ENCODE results near the gene GRM4.

Gene GRM4

GRCh38 chr6:34157236-34157830 is 11.4 kb upstream of the GRM4 start:
- DNase-seq = no peak

DNA sequence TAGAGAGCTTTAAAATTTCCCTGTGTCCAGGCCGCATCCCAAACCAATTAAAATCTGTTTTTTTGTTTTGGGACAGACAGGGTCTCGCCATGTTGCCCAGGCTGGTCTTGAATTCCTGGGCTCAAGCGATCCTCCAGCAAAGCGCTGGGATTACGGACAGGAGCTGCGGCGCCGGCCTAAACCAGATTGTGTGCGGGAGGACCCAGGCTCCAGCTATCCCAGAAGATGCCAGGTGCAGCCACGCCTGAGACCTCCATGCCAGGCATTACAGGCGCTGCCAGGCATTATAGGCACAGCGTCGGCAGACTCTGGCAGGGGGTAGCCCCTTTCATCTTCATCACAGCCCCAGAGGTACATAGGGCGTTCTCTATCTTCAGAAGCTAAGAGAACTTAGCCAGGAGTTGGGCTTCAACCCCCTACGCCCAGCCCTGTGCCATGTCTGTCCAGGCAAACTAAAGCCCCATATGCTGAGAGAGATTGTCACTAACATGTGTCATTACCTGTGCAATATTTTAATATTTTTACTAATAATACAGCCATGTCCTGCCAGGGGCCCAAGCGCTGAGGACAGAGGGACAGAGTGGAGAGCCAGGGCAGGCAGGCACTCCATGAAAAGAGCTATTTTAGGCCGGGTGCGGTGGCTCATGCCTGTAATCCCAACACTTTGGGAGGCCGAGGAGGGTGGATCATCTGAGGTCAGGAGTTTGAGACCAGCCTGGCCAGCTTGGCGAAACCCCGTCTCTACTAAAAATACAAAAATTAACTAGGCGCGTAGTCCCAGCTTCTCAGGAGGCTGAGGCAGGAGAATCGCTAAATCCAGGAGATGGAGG is 9.8 kb upstream of the GRM4 start:
- DNase-seq = no peak

DNA sequence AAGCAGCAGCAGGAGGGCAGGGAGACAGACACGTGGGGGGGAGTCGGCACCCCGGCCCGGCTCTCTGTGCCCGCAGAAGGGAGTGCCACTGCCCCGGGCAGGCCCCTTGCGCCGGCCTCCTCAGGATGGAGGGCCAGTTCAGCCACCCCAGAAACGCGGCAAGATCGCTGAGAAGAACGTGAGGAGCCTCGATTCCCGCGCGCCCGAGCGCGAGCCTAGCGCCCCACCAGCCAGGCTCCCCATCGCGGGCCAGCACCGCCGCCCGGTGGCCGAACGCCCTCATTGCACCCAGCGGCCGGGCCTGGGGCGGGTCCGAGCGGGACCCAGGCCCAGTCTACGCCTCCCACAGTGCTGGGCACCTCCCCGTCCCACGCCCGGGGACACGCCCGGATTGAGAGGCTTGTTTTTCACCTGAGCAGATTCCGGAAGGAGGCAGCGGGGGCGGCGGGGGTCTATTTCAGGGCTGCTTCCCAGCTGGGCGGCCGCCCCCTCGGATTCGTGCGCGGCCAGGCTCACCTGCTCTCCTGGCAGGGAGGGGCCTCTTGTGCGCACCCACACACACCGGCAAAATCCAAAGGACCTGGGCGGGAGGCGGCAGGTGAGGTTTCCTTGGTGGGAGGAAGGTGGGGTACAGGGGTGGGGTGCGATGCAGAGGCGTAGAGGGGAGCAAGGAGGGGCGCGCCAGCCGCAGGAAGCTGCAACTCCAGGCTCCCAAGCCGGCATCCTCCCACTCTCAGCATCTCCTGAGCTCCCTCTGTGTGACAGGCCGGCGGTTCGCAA is 9.0 kb upstream of the GRM4 start:
- DNase-seq = peak; percentile 41

DNA sequence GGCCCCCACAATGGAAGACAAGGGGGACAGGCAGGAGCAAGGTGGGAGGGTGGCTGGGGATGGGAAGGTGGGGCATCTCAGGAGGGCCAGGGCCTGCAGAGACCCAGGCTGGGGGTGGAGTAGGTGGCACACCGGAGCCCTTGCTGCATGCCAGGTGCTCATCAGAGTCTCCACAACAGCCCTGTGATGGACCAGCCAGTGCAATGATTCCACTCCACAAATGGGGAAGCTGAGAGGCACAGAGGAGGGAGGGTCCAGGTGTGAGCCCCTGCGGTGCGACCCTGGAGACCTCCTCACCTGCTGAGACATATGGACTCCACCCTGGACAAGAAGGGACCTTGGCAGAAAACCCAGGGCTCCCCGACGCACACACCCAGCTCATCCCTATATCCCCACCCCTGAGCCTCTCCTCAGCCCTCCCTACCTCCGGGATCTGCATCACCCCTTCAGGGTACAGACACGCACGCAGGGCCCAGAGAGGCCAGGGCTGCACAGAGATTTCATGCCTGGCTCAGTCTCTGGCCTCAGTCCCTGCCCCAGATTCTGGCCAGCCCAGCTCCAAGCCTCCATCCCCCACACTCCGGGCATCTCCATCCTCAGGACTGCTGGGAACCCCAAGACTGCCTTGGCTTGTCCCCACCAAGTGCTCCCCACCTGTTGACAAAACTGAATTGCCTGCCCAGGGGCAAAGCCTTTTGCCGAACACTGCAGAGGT is 7.1 kb upstream of the GRM4 start:
- no peak for DNase-seq

DNA sequence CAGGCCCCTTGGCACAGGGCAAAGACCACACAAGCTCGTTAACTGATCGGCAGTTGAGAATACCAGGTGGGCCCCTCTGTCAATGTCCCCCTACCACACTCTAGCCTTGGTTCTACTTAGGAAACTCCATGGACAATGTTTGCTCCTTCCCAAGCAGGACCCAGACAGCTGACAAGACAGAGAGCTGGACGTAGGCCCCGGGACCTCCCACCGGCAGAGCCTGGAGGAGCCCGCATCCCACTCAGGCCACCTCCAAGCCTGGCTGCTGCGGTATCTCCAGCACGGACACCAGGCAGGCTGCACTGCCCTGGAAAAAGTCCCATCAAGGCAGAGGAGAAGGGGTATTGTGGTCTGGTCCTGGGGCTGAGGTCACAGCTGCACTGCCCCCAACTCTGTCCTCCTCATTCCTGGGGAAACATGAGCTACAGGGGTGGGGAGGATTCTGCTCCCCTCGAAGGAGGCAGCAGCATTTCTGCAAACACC is 6.2 kb upstream of the GRM4 start:
- DNase-seq = no peak

GRCh38 chr6:34151321-34152041 is 5.6 kb upstream of the GRM4 start:
- no peak for DNase-seq

GRCh38 chr6:34150766-34151165 is 4.9 kb upstream of the GRM4 start:
- no peak for DNase-seq

GRCh38 chr6:34149831-34150400 is 4.0 kb upstream of the GRM4 start:
- DNase-seq = no peak

GRCh38 chr6:34149452-34149810 is 3.5 kb upstream of the GRM4 start:
- DNase-seq = no peak

GRCh38 chr6:34148631-34149451 is 3.0 kb upstream of the GRM4 start:
- no peak for DNase-seq

DNA sequence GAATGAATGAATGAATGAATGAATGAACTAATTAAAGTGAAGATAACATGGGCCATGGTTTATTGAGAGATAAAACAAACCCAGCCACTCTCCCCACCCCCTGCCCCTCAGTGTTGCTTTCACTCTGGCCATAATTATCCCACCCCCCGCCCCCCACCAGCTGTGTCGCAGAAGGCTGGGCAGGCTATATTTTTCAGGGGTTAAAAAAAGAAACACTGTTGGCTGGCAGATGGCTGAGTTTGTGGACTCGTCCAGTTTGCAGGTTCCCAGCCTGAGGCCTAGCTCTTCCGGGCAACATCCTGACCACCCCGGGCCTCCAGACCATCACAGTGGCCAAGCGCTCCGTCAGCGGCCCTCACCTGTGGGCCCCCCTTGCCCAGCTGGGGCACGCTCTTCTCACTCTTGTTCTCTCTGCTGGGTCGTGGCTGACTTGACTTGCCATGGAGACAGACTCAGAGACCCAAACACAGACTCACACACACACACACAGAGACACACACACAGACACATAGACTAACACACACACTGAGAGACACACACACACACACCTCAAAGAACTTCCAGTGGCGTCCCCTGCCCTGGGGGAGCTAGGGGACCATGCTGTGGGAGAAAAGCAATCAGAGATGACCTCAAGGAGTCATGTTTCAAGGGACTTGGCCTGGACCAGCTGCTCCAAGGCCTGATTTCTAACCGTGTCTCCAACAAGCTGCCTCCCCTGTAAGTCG is 2.2 kb upstream of the GRM4 start:
- no peak for DNase-seq

GRCh38 chr6:34146801-34147592 is 1.1 kb upstream of the GRM4 start:
- DNase-seq = no peak

DNA sequence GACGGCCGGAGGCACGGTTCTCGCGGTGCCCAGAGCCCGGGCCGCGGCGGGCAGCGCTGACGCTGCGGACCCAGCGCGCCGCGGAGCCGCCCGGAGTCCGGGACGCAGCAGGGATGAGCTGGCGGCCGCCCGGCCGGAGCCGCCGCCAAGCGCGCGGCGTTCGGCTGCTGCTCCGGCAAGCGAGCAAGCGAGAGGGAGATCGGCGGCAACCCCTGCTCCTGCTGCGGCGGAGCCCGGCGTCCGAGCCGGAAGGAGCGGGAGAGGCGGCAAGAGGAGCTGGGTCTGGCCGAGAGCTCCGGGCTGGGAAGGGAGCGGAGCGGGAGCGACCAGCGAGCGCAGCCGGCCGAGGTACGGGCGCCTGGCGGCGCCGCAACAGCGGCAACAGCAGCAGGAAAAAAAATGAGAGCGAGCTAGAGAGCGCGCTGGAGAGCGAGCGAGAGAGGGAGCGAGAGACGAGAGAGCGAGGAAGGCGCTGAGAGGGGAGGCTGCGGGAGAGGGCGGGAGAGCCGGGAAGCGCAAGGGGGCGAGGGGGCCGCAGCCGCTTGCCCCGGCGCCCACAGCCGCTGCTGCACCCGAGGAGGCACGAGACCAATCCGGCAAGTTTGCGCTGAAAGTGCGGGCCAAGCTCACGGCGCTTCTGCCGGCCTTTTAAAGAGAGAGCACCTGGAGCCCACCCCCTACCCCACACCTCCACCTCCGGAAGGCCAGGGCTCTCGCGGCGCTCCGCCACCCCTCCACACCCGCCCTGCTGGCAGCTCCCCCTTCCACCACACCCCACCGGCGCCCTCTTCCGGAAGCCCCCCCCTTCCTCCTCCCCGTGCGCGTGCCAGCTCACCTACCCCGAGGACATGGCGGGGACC is 496 bp downstream of the GRM4 start:
- DNase-seq = peak; percentile 12

DNA sequence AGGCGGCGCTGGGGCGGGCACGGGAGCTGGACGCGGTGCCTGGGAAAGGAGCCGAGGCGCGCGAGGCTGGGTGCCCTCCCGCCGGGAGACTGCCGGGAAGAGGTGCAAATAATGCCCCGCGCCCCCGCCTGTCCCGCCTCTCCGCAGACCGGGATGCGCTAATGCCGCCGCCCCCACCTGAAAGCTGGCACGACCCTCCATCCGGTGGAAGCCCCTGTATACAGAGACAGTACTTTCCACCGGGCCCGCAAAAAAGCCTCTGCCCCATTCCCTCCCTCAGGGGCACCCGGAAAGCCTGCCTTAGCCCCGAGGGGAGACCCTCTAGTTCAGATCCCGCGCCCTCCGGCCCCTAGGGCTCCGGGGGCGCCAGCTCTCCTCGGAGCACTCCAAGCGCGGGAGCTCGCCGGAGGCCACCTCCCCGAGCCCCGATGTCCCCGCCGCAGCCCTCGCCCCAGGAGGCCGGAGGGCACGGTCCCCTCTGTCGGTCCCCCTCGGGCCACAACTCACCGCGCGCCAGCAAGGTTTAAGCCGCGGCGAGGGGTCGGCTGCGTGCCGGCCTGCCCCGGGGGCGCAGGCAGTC is 1.2 kb downstream of the GRM4 start:
- no peak for DNase-seq

DNA sequence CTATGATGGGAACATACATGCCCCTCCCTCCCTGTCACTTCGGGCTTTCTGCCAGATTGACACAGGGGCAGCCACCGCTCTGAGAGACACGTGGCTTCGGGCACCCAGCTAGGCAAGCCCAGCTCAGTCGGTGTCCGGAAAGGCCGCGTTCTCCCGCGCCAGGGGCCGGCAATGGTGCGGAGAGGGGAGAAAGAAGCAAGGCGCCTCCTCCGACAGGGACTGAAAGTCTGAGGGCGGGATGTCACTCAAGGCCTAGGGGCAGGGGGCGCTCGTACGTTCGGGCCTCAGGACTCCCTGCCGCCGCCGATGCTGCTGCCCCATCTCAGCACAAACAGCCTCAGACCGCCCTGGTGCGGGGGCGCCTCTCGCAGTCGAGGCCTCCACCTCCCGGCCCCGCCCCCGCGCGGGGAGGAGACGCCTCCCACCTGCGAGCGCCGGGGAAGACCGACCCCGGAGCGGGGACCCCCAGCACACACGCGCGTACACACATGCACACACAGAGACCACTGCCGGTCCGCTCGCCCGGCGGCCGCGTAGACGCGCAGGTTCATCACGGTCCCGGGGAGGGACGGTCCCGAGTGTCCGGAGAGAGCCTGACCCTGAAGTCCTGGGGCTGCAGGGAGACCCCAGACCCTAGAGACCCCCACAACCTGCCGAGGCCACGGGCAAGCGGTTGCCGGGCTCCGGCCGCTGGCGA is 1.9 kb downstream of the GRM4 start:
- DNase-seq = peak; percentile 32

GRCh38 chr6:34143196-34143883 is 2.5 kb downstream of the GRM4 start:
- no peak for DNase-seq
